ENCODE measurements around the gene NDE1. TPM values are rescaled to one million over a fixed set of nuclear protein-coding genes. Genes with fewer than 3 reads are reported as not detected.

The NDE1 gene
- total and polyA plus RNA-seq, 2 of the 8 experiments (the other 6 are each of a cell fraction or from before 2014, with no cell fraction given): 13.3 to 41.3 TPM

GRCh38 chr16:15694499-15694898, 44.5 kb downstream of the NDE1 start (continued):
- TF ChIP-seq ATF2 (IDR thresholded peaks at IDR 0.05; ENCODE audit: low read length) (no peak), POLR2AphosphoS5 (IDR thresholded peaks at IDR 0.05; ENCODE audit: low read depth, low read length) (no peak), KDM4A (IDR thresholded peaks at IDR 0.05; ENCODE audit: low read depth, low read length, severe bottlenecking) (no peak), GABPA (IDR thresholded peaks at IDR 0.05; ENCODE audit: borderline replicate concordance, insufficient read depth, low read length) (no peak), TAF7 (optimal IDR thresholded peaks at IDR 0.05; ENCODE audit: borderline replicate concordance, low read depth, low read length) (no peak)

All from H1 (cell line).